ENCODE measurements around the gene AOC2. TPM values are rescaled to one million over a fixed set of nuclear protein-coding genes. Genes with fewer than 3 reads are reported as not detected.
"Not testable (repeated sequence)": the region's sequence is repeated elsewhere in the genome, so short reads cannot be mapped to it uniquely, and the experiment has no call there.

The AOC2 gene
- total RNA-seq, 1 experiment from 2014 or later = 4.7 TPM

GRCh38 chr17:42879596-42879985 is 35.2 kb downstream of the AOC2 start:
- DNase-seq (ENCODE audit: extremely low read depth, low read depth) = no peak

DNA sequence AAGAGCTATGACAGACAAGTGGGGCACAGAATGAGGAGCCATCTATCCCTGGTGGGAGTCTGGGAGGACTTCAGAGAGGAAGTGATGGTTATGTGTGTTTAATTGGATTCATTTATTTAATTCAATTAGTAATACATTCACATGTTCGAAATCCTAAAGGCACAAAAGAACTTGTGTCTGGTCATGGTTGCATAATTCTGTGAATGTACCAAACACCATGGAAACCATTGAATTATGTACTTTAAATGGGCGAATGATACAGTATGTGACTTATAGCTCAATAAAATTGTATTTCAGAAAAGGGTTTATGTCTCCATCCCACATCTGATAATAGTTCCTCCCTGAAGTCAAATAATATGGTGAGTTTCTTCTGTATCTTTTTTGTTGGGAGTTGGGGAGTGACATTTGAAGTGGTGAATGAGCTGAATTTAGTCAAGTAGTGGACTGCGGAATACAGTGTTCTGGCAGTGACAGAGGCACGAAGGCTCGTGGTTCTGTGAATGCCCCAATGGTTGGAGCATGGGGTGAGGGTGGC is 36.5 kb downstream of the AOC2 start:
- no peak for DNase-seq (ENCODE audit: extremely low read depth, low read depth)

- DNase-seq (ENCODE audit: extremely low read depth, low read depth) = not testable (repeated sequence)
Observed at GRCh38 chr17:42881706-42882105, 37.3 kb downstream of the AOC2 start.

DNA sequence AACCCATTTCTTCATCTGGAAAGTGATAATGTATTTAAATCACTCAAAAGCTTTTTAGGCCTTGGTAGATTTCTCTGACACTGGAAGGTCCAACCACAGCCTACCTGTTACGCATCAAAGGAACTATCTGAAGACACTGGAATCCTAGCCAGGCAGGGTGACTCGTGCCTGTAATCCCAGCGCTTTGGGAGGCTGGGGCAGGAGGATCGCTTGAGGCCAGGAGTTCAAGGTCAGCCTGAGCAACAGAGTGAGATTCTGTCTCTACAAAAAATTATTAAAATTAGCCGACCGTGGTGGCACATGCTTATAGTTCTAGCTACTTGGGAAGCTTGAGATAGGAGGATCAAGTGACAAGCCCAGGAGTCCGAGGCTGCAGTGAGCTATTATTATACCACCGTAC is 37.8 kb downstream of the AOC2 start:
- no peak for DNase-seq (ENCODE audit: extremely low read depth, low read depth)

DNA sequence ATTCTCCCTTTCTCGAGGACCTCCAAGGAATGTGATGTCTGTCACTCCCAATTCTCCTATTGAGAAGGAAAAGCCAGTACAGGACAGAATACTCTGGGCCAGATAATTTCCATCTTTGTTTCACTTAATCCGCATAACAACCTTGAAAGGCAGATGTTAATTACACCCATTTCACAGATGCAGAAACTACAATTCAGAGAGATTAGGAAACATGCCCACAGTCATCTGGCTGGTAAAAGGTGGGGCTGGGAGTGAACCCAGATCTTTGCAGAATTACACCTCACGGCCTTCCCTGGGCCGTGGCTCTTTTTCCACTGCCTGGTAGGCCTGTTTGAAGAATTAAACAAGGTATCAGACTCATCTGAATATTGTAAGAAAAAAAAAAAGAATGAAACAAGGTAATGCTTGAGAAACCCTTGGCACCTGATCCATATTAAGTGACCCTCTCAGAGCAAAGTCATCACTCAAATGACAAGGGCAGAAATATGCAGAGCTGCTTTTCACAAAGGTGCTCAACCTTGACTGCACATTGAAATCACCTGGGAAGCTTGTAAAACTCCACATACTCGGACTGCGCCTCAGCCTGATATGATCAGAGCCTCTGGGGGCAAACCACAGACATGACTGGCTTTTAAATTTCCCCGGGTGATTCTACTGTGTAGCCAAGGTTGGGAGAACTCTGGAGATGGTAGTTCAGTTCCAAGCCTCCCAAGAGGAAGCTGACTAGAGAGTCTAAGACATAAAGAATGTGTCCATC is 39.6 kb downstream of the AOC2 start:
- DNase-seq (ENCODE audit: extremely low read depth, low read depth) = no peak

DNA sequence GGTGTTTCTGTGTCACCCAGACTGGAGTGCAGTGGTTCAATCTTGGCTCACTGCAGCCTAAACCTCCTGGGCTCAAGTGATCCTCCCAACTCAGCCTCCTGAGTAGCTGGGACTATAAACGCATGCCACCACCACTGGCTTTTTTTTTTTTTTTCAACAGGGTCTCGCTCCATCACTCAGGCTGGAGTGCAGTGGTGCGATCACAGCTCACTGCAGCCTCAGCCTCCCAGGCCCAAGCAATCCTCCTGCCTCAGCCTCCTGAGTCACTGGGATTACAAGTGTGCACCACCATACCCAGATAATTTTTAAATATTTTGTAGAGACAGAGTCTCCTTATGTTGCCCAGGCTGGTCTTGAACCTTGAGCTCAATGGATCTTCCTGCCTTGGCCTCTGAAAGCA is 41.4 kb downstream of the AOC2 start:
- not testable (repeated sequence) for DNase-seq (ENCODE audit: extremely low read depth, low read depth)

DNA sequence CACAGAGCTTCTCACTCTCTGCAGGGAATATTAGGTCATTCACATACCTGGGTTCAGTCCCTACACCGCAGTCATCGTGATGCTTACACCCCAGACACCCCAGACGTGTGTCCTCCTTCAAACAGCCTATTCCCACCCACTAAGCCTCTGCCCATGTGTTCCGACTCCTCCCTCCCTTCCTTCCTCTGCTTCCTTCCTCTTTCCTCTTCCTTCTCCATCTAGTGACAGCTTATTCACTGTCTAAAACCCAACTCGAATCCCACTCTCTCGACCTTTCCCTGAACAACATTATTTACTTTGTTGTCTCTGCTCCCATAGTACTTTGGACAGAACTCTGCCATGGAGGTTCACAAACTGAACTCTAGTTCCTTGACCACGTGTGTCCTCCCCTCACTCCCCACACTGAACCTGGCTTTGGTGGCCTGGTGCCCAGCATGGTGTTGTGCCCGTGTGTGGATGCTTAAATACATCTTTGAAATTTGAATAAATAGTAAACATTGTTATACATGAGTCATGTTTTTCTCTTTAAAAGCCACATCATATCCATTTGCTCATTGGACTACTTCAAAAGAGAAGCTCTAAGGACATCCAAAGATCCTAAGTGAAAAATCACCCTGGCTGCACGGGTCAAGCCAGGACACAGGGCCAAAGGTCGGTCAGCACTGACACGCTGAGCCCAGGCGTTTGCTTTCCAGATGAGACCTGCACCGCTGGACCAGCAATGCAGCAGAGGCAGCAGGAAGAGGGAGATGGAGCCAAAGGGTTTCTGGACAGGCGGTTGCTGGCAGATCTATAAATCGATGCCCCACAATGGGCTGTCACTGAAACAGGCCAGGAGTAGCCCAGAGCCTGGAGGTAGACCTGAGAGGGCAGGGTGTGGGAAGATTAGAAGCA is 42.1 kb downstream of the AOC2 start:
- no peak for DNase-seq (ENCODE audit: extremely low read depth, low read depth)

GRCh38 chr17:42889809-42890208 is 45.4 kb downstream of the AOC2 start:
- DNase-seq (ENCODE audit: extremely low read depth, low read depth) = no peak

GRCh38 chr17:42891539-42892152 is 47.3 kb downstream of the AOC2 start:
- DNase-seq (ENCODE audit: extremely low read depth, low read depth) = no peak

DNA sequence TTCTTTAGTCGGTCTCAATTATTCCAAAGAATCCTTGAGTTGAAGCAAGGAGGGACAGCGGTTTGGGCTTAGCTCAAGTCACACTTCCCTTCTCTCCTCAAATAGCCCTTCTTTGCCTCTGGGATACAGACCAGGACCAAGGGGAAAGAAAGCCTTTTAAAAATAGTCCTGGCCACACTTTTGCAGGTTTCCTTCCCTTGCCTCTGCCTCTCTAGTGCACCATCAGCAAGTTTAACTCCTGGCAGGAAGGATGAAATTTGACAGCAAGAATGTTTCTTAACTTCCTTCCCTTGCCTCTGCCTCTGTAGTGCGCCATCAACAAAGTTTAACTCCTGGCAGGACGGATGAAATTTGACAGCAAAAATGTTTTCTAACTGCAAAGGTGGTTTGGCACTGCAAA is 49.0 kb downstream of the AOC2 start:
- DNase-seq (ENCODE audit: extremely low read depth, low read depth) = no peak

DNA sequence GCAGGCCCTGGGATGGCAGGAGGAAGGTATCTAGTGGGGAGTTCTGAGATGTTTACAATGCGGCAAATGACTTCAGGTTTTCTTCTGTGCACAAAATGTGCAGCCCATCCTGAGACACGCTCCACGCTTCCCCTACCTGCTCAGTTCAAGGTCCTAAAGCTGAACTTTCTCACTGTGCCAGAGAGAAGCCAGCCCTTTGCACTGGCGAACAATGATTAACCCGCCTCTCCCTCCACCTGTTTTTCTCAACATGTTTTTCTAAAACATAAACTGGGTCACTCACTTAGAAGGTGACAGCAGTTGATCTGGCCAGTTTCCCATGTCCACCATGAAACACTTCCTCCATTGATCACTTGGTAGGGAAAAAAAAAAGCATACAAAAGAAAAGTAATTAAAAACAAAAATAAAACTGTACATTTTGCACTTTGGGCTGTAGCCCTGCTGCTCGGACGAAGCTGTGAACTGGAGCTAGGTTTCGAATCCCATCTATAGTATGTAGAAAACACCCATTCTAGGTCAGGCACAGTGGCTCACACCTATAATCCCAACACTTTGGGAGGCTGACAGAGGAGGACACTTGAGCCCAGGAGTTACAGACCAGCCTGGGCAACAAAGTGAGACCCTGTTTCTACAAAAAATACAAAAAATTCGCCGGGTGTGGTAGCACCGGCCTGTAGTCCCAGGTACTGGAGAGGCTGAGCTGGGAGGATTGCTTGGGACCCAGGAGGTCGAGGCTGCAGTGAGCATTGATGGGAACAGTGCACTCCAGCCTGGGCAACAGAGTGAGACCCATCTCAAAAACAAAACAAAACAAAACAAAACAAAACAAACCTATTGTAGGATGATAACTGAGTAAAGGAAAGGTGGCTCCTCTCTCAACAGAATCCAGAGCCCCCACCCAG is 50.2 kb downstream of the AOC2 start:
- no peak for DNase-seq (ENCODE audit: extremely low read depth, low read depth)

GRCh38 chr17:42895185-42895555 is 50.8 kb downstream of the AOC2 start:
- peak; percentile 12 for DNase-seq (ENCODE audit: extremely low read depth, low read depth)

DNA sequence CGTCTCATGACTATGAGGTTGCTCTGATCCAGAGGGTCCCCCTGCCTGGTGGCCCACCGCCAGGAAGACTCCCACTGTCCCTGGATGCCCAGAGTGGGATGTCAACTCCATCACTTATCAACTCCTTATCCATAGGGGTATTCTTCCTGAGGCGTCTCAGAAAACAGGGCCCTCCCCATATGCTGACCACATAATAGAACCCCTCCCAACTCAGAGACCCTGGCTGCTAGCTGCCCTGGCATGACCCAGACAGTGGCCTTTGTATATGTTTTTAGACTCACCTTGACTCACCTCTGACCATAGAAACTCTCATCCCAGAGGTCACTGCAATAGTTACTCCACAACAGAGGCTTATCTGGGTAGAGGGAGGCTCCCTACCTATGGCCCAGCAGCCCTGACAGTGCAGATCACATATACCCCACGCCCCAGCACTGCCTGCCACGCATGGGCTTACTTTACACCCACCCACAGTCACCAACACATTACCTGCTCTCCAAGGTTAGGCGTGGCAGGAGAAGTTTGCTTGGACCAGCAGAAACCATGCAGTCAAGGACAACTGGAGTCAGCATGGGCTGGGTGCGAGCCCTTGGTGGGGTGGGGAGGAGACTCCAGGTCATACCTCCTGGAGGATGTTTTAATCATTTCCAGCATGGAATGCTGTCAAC is 53.9 kb downstream of the AOC2 start:
- DNase-seq (ENCODE audit: extremely low read depth, low read depth) = no peak

DNA sequence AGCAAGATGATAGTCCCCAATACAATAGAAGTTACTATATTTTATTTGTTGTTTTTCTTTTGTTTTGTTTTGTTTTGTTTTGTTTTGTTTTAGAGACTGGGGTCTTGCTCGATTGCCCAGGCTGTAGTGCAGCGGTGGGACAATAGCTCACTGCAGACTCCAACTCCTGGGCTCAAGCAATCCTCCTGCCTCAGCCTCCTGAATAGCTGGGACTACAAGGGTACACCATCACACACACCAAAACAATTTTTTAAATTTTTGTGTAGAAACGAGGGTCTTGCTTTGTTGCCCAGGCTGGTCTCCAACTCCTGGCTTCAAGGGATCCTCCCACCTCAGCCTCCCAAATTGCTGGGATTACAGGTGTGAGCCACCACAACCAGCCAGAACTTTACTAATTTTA is 55.6 kb downstream of the AOC2 start:
- DNase-seq (ENCODE audit: extremely low read depth, low read depth) = not testable (repeated sequence)

Small RNA genes lying within 50 kb of the gene (small RNA-seq; reads per million reads assigned to genes)
- gene MIR6781 (0 to 0.06 reads per million in 2 experiments), gene RNU6-287P (0 reads per million in 2 experiments)

Other genes with a start within 250 kb of the AOC2 start
- 32.2 and 35.5 TPM in 2 replicates for gene RETREG3, start 235.2 kb upstream of the AOC2 start, total RNA-seq (2014; rRNA removed; shearing (Covaris generic))
- gene TUBG1, start 234.9 kb upstream of the AOC2 start, total RNA-seq (2014; rRNA removed; shearing (Covaris generic)) = 62.1 and 78.8 TPM in 2 replicates
- 10.2 and 11.5 TPM in 2 replicates for gene TUBG2, start 185.3 kb upstream of the AOC2 start, total RNA-seq (2014; rRNA removed; shearing (Covaris generic))
- gene PLEKHH3, start 167.6 kb upstream of the AOC2 start, total RNA-seq (2014; rRNA removed; shearing (Covaris generic)) = 18.3 and 19.4 TPM in 2 replicates
- gene CCR10, start 162.7 kb upstream of the AOC2 start, total RNA-seq (2014; rRNA removed; shearing (Covaris generic)) = 0.30 and 0.66 TPM in 2 replicates
- 6.7 and 6.8 TPM in 2 replicates for gene CNTNAP1, start 162.0 kb upstream of the AOC2 start, total RNA-seq (2014; rRNA removed; shearing (Covaris generic))
- gene EZH1, start 99.5 kb upstream of the AOC2 start, total RNA-seq (2014; rRNA removed; shearing (Covaris generic)) = 21.0 and 33.8 TPM in 2 replicates
- 0.63 and 0.74 TPM in 2 replicates for gene RAMP2, start 83.4 kb upstream of the AOC2 start, total RNA-seq (2014; rRNA removed; shearing (Covaris generic))
- gene VPS25, start 71.1 kb upstream of the AOC2 start, total RNA-seq (2014; rRNA removed; shearing (Covaris generic)) = 98.9 and 99.5 TPM in 2 replicates
- gene WNK4, start 64.0 kb upstream of the AOC2 start, total RNA-seq (2014; rRNA removed; shearing (Covaris generic)) = 0.61 and 0.64 TPM in 2 replicates
- gene COA3, start 45.9 kb upstream of the AOC2 start, total RNA-seq (2014; rRNA removed; shearing (Covaris generic)) = 53.0 and 64.3 TPM in 2 replicates
- gene CNTD1, start 45.7 kb upstream of the AOC2 start, total RNA-seq (2014; rRNA removed; shearing (Covaris generic)) = 0.17 and 0.98 TPM in 2 replicates
- 80.6 and 88.8 TPM in 2 replicates for gene BECN1, start 20.3 kb upstream of the AOC2 start, total RNA-seq (2014; rRNA removed; shearing (Covaris generic))
- 132 and 152 TPM in 2 replicates for gene PSME3, start 11.2 kb upstream of the AOC2 start, total RNA-seq (2014; rRNA removed; shearing (Covaris generic))
- gene AOC3, start 6.6 kb downstream of the AOC2 start, total RNA-seq (2014; rRNA removed; shearing (Covaris generic)) = 1.2 and 1.4 TPM in 2 replicates
- gene G6PC1, start 56.2 kb downstream of the AOC2 start, total RNA-seq (2014; rRNA removed; shearing (Covaris generic)) = not detected in 2 replicates
- 33.0 and 38.7 TPM in 2 replicates for gene AARSD1, start 119.9 kb downstream of the AOC2 start, total RNA-seq (2014; rRNA removed; shearing (Covaris generic))
- 0.12 TPM in 1 of 2 replicates, not detected in the other for gene PTGES3L, start 135.5 kb downstream of the AOC2 start, total RNA-seq (2014; rRNA removed; shearing (Covaris generic))
- gene RUNDC1, start 136.0 kb downstream of the AOC2 start, total RNA-seq (2014; rRNA removed; shearing (Covaris generic)) = 7.9 and 10.9 TPM in 2 replicates
- gene RPL27, start 153.8 kb downstream of the AOC2 start, total RNA-seq (2014; rRNA removed; shearing (Covaris generic)) = 2,857 and 2,900 TPM in 2 replicates
- gene IFI35, start 162.2 kb downstream of the AOC2 start, total RNA-seq (2014; rRNA removed; shearing (Covaris generic)) = 22.3 and 26.0 TPM in 2 replicates
- 164 and 168 TPM in 2 replicates for gene VAT1, start 177.8 kb downstream of the AOC2 start, total RNA-seq (2014; rRNA removed; shearing (Covaris generic))
- gene RND2, start 180.7 kb downstream of the AOC2 start, total RNA-seq (2014; rRNA removed; shearing (Covaris generic)) = not detected in 2 replicates

All from NCI-H460 (cell line).